ENCODE results near the gene CNN2. TPM values are rescaled to one million over a fixed set of nuclear protein-coding genes. Genes with fewer than 3 reads are reported as not detected.

CNN2 gene
- total and polyA plus RNA-seq, 2 of the 8 experiments (the other 6 are each of a cell fraction or from before 2014, with no cell fraction given) = 189 to 551 TPM

GRCh38 chr19:1015061-1015781 is 11.2 kb upstream of the CNN2 start:
- POLR2A ChIA-PET (ENCODE audit: partially characterized antibody) = interaction anchor here (1.1 to 6.4 kb wide), 5 partner anchors 11 to 79 kb away, joined by 3 to 62 read pairs (median 3); partner anchors contain the start of genes ABCA7 and CNN2
- H3K79me2 ChIP-seq (ENCODE audit: control insufficient read depth in 1 of 2, insufficient read depth in 2 of 2, low read length in 2 of 2) = peaks cover 31 to 72% of the 10 kb centered on the region in 2 experiments
- TF ChIP-seq HDAC6 (IDR thresholded peaks at IDR 0.05; ENCODE audit: low read depth, low read length) (no peak), SAP30 (IDR thresholded peaks at IDR 0.05; ENCODE audit: insufficient read depth, insufficient replicate concordance, low read length) (no peak), RAD21 (IDR thresholded peaks at IDR 0.05 in 1 of 2, conservative IDR thresholded peaks at IDR 0.05 in 1 of 2; ENCODE audit: low read depth in 2 of 2, low read length in 2 of 2) (no peak), CEBPB (IDR thresholded peaks at IDR 0.05; ENCODE audit: low read depth, low read length) (no peak), SP4 (IDR thresholded peaks at IDR 0.05; ENCODE audit: low read length) (no peak), JUN (IDR thresholded peaks at IDR 0.05; ENCODE audit: low read depth, low read length) (no peak)
- TF ChIP-seq, protein P1, sequence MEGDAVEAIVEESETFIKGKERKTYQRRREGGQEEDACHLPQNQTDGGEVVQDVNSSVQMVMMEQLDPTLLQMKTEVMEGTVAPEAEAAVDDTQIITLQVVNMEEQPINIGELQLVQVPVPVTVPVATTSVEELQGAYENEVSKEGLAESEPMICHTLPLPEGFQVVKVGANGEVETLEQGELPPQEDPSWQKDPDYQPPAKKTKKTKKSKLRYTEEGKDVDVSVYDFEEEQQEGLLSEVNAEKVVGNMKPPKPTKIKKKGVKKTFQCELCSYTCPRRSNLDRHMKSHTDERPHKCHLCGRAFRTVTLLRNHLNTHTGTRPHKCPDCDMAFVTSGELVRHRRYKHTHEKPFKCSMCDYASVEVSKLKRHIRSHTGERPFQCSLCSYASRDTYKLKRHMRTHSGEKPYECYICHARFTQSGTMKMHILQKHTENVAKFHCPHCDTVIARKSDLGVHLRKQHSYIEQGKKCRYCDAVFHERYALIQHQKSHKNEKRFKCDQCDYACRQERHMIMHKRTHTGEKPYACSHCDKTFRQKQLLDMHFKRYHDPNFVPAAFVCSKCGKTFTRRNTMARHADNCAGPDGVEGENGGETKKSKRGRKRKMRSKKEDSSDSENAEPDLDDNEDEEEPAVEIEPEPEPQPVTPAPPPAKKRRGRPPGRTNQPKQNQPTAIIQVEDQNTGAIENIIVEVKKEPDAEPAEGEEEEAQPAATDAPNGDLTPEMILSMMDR (IDR thresholded peaks at IDR 0.05; ENCODE audit: control extremely low read depth in 1 of 3, insufficient read depth in 1 of 3, low read depth in 1 of 3, low read length in 3 of 3) = no peak
- TF ChIP-seq, protein P2, sequence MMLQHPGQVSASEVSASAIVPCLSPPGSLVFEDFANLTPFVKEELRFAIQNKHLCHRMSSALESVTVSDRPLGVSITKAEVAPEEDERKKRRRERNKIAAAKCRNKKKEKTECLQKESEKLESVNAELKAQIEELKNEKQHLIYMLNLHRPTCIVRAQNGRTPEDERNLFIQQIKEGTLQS (IDR thresholded peaks at IDR 0.05; ENCODE audit: insufficient read depth, low read depth, low read length) = no peak

More at GRCh38 chr19:1015061-1015781, 11.2 kb upstream of the CNN2 start:
- no peak for DNase-seq (ENCODE audit: low read depth in 1 of 2, low spot score in 2 of 2)
- Histone ChIP-seq H4K20me1 (replicated peaks in 1 of 2; ENCODE audit: control insufficient read depth in 1 of 2, insufficient read depth in 2 of 2, low read length in 2 of 2) (peaks cover 38 to 51% of the 10 kb centered on the region in 2 experiments), H4K91ac (replicated peaks; ENCODE audit: insufficient read length, low read length) (no peak overlapping the region), H3K9ac (replicated peaks in 1 of 4; ENCODE audit: extremely low read depth in 1 of 4, low read depth in 3 of 4, low read length in 3 of 4) (no peak overlapping the region), H2BK20ac (ENCODE audit: low read length) (no peak overlapping the region), H3K56ac (replicated peaks; ENCODE audit: insufficient read length, low read depth, low read length) (no peak overlapping the region), H3K27me3 (replicated peaks in 1 of 4; ENCODE audit: control insufficient read depth in 3 of 4, extremely low read depth in 1 of 4, insufficient read depth in 3 of 4, low read length in 3 of 4) (no peaks in the 10 kb centered on the region), H3K36me3 (ENCODE audit: control insufficient read depth in 2 of 4, insufficient read depth in 4 of 4, low read length in 3 of 4) (peaks cover 8 to 40% (median 9%) of the 10 kb centered on the region in 4 experiments; a peak in 6 of 8 replicates), H3K4ac (replicated peaks; ENCODE audit: insufficient read length, low read depth, low read length) (no peak overlapping the region), H3K14ac (ENCODE audit: insufficient read length) (no peak overlapping the region), H3K4me1 (replicated peaks in 1 of 4; ENCODE audit: control insufficient read depth in 3 of 4, insufficient read depth in 4 of 4, low read length in 3 of 4) (peaks cover 0 to 35% (median 25%) of the 10 kb centered on the region in 4 experiments; a peak in 5 of 7 replicates), H3K23me2 (ENCODE audit: low read depth, low read length) (peaks cover 6% of the 10 kb centered on the region), H3K79me1 (ENCODE audit: low read depth, low read length) (peaks cover 22% of the 10 kb centered on the region), H2AFZ (ENCODE audit: low read length) (no peak overlapping the region), H2BK12ac (ENCODE audit: low read depth, low read length) (no peak overlapping the region), H4K8ac (ENCODE audit: extremely low read depth, insufficient read depth, low read length) (peak overlapping the region; percentile 22), H2BK5ac (ENCODE audit: low read depth, low read length) (0 out of 2 replicates have a peak overlapping the region, but pooled peaks have one; percentile 21), H2BK120ac (replicated peaks; ENCODE audit: low read depth, low read length) (no peak overlapping the region), H3K4me2 (ENCODE audit: insufficient read depth in 1 of 2, low read depth in 2 of 2, low read length in 2 of 2) (peak overlapping the region; percentile 3 to 56; a peak in 2 of 4 replicates), H3K23ac (ENCODE audit: insufficient read length) (no peak overlapping the region), H3K9me3 (ENCODE audit: insufficient read depth in 2 of 2, low read depth in 1 of 2, low read length in 1 of 2) (no peaks in the 10 kb centered on the region), H3K4me3 (ENCODE audit: extremely low read depth in 1 of 4, insufficient read depth in 2 of 4, low read depth in 3 of 4, low read length in 4 of 4) (peak overlapping the region in 1 of 4 experiments; percentile 1; a peak in 1 of 8 replicates), H4K5ac (ENCODE audit: insufficient read length, low read depth, low read length) (no peak overlapping the region), H3K27ac (ENCODE audit: low read depth, low read length) (peak overlapping the region; percentile 32; the same call in 1 of the 2 replicates), H3K18ac (ENCODE audit: extremely low read depth, low read length) (peak overlapping the region; percentile 19; the same call in 1 of the 2 replicates), H2BK15ac (ENCODE audit: low read length) (no peak overlapping the region), H2AK5ac (ENCODE audit: low read depth, low read length) (no peak overlapping the region)
- FAIRE-seq = no peak
- 94% methylated on average over 27 of the region's 29 CpGs; no CpG with 5 or more reads in 1 of the 2 experiments for WGBS, 2 experiments (ENCODE audit: extremely low coverage in 1 of 2, insufficient coverage in 1 of 2, insufficient read length in 1 of 2, insufficient replicate concordance in 2 of 2, low coverage in 1 of 2, low lambda C conversion rate in 2 of 2, missing lambda C conversion rate in 1 of 2)
- CTCF ChIA-PET (ENCODE audit: partially characterized antibody) = interaction anchor here (0.6 to 2.3 kb wide), 7 partner anchors 8 to 98 kb away, joined by 3 to 5 read pairs (median 3); no protein-coding TSS in a partner anchor

All from H1 (cell line).